K562 (cell line): ENCODE data around the gene SPTBN4. TPM values are rescaled to one million over a fixed set of nuclear protein-coding genes. Genes with fewer than 3 reads are reported as not detected.

Experiments used
- SRSF3 ChIP-seq: fragments of 200-400 bp; formaldehyde crosslinking; IDR thresholded peaks from 2 replicates; pipeline ENCODE4 v1.6.1; 2016; ENCODE audit warnings: mild to moderate bottlenecking, low read length, moderate library complexity; ENCODE audit not compliant: insufficient read depth
- TBL1XR1 ChIP-seq, 2 experiments: IDR thresholded peaks; 2 replicates each; pipeline ENCODE4 v1.6.1; 2012; ENCODE audit warnings: improper control_type of control experiment in 2 of 2, low read length in 2 of 2, mild to moderate bottlenecking in 1 of 2
- U2AF2 ChIP-seq: fragments of 200-400 bp; formaldehyde crosslinking; optimal IDR thresholded peaks from 2 replicates; pipeline ENCODE3; 2017; ENCODE audit warnings: low read depth, mild to moderate bottlenecking, low read length
- ZNF217 ChIP-seq: sonication (generic); formaldehyde crosslinking; IDR thresholded peaks from 2 replicates; pipeline ENCODE4 v1.8.0; 2022; ENCODE audit warnings: mild to moderate bottlenecking, missing genetic modification reagents
- ZNF740 ChIP-seq, 3 experiments: fragments of 200-800 bp in 1 of 3; sonication (Bioruptor generic) in 1 of 3; sonication (generic) in 1 of 3; formaldehyde crosslinking in 1 of 3; IDR thresholded peaks; 2 replicates each; pipeline versions ENCODE4 v1.6.1 to v1.8.0; 2016 to 2022; ENCODE audit warnings: mild to moderate bottlenecking in 2 of 3, missing compliant biosample characterization in 2 of 3, missing genetic modification characterization in 2 of 3, missing genetic modification reagents in 1 of 3
- ZNF778 ChIP-seq: fragments of 450-650 bp; formaldehyde crosslinking; IDR thresholded peaks from 2 replicates; pipeline ENCODE4 v1.4.0; 2020; ENCODE audit warnings: mild to moderate bottlenecking, moderate library complexity
- polyA plus RNA-seq, 8 experiments: library from polyadenylated mRNA; depleted of rRNA in 4 of 8; stranded (reverse) in 5 of 8; unstranded in 3 of 8; fragments of >200 nt; fragmentation: Nextera tagmentation in 2 of 8; fragmentation: Illumina TruSeq in 1 of 8; extraction: Ambion mirVana in 2 of 8; extraction: Trizol in 1 of 8; gene quantifications; 2 replicates each; pipeline versions ENCODE4 v1.2.1 to v1.2.3, GENCODE V29; 2011 to 2014; ENCODE audit warnings: inconsistent platforms in 1 of 8, missing spikeins in 1 of 8
- total RNA-seq, 7 experiments: library from RNA; depleted of rRNA in 6 of 7; stranded (reverse); fragments of >200 nt in 6 of 7; fragmentation: Illumina TruSeq in 2 of 7; extraction: Trizol in 2 of 7; gene quantifications; 2 replicates each; pipeline versions ENCODE4 v1.2.1 to v1.2.3, GENCODE V29; 2011 to 2021; ENCODE audit warnings: low replicate concordance in 1 of 7
- TF ChIP-seq, protein P1 (sequence below), 2 experiments: fragments of 450-650 bp; formaldehyde crosslinking in 1 of 2; IDR thresholded peaks; 2 replicates each; pipeline versions ENCODE4 v1.4.0 to v1.6.1; 2014 to 2020; ENCODE audit warnings: mild to moderate bottlenecking in 2 of 2, borderline replicate concordance in 1 of 2, low read depth in 1 of 2

The SPTBN4 gene
- total and polyA plus RNA-seq, 9 of the 15 experiments (the other 6 are each of a cell fraction or from before 2014, with no cell fraction given): 0.01 to 1.5 (median 0.86) TPM

DNA sequence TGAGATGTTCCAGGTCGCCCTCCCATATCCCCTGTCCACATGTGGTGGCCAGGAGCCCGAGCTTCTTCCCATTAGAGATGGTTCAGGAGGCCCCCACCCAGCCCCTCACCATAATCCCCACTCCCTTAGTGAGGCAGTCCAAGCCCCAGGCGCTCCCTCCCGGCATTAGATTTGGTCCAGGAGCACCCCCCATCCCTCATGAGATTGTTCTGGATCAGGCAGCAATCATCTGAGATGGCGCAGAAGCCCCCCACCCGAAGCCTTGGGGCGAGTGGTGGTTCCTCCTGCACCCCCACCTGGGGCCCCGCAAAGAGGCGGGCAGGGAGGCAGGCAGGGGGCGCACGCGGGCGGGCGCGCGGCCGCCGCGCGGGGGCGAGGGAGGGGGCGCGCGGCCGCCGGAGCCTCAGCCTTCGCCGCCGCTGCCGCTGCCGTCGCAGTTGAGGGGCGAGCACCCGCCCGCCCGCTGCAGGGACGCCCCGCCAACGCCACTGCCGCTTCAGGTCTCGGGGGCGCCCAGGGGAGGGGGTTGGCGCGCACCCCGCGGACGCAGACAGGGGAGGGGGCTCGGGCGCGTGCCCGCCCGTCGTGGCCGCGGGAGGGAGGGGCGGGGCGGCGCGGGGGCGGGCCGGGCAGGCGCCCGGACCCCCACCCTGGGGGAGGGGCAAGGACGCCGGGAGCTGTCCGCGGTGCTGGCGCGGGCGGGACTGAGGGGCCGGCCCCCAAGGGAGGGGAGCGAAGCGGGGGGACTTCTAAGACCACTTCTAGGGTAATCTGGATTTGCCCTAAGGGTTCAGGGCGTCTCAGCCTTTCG lies 63.5 kb downstream of the SPTBN4 start (continued):
- TF ChIP-seq, protein P1, sequence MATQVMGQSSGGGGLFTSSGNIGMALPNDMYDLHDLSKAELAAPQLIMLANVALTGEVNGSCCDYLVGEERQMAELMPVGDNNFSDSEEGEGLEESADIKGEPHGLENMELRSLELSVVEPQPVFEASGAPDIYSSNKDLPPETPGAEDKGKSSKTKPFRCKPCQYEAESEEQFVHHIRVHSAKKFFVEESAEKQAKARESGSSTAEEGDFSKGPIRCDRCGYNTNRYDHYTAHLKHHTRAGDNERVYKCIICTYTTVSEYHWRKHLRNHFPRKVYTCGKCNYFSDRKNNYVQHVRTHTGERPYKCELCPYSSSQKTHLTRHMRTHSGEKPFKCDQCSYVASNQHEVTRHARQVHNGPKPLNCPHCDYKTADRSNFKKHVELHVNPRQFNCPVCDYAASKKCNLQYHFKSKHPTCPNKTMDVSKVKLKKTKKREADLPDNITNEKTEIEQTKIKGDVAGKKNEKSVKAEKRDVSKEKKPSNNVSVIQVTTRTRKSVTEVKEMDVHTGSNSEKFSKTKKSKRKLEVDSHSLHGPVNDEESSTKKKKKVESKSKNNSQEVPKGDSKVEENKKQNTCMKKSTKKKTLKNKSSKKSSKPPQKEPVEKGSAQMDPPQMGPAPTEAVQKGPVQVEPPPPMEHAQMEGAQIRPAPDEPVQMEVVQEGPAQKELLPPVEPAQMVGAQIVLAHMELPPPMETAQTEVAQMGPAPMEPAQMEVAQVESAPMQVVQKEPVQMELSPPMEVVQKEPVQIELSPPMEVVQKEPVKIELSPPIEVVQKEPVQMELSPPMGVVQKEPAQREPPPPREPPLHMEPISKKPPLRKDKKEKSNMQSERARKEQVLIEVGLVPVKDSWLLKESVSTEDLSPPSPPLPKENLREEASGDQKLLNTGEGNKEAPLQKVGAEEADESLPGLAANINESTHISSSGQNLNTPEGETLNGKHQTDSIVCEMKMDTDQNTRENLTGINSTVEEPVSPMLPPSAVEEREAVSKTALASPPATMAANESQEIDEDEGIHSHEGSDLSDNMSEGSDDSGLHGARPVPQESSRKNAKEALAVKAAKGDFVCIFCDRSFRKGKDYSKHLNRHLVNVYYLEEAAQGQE (IDR thresholded peaks at IDR 0.05; ENCODE audit: borderline replicate concordance): peak; percentile 97
- TF ChIP-seq, protein P1 (CRISPR knock-in tag; IDR thresholded peaks at IDR 0.05; ENCODE audit: low read depth): peak; percentile 94
- TF ChIP-seq ZNF740 (CRISPR knock-in tag; IDR thresholded peaks at IDR 0.05) (peak; percentile 94), ZNF740 (tag; IDR thresholded peaks at IDR 0.05) (peak in 1 of 2 experiments; percentile 79; a peak in 2 of 4 replicates), SRSF3 (no peak), ZNF778 (CRISPR knock-in tag) (no peak), ZNF217 (CRISPR knock-in tag) (no peak), TBL1XR1 (IDR thresholded peaks at IDR 0.05; ENCODE audit: low read length in 2 of 2) (no peak), U2AF2 (no peak)
